ENCODE results near the gene DTNB. TPM values are rescaled to one million over a fixed set of nuclear protein-coding genes. Genes with fewer than 3 reads are reported as not detected.

The DTNB gene
- total RNA-seq, 1 donor from 2014 or later: 4.5 TPM

DNA sequence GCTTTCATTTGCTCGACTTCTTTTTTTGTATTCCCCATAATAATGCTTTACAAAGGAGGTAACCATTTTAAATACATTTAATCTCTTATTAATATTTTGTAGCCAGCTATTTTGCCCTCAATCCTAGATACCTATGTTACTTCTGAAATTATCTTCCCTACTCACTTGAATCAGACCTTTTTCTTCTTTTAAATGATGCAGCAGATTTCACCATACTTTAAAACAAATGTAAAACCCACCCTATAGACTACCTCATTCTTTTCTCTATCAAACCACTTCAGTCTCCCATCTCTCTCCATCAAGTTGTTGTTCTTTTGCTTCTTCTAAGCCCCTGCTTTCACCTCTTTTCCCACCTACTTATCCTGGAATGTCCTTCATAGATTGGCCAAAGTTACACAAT is 180.2 kb downstream of the DTNB start:
- intact Hi-C loops (cut with DNase I): no loop called here
- DNase-seq: no peak
- no peak for ATAC-seq (ENCODE audit: poor library complexity)

- intact Hi-C loops (cut with DNase I): no loop called here
- DNase-seq: no peak
Observed at GRCh38 chr2:25492726-25493125, 180.7 kb downstream of the DTNB start.

GRCh38 chr2:25491966-25492532 is 181.3 kb downstream of the DTNB start:
- ATAC-seq (ENCODE audit: poor library complexity) (no peak), DNase-seq (no peak)
- intact Hi-C loops (cut with DNase I): no loop called here

More at GRCh38 chr2:25492726-25493125, 180.7 kb downstream of the DTNB start:
- ATAC-seq (ENCODE audit: poor library complexity): no peak

DNA sequence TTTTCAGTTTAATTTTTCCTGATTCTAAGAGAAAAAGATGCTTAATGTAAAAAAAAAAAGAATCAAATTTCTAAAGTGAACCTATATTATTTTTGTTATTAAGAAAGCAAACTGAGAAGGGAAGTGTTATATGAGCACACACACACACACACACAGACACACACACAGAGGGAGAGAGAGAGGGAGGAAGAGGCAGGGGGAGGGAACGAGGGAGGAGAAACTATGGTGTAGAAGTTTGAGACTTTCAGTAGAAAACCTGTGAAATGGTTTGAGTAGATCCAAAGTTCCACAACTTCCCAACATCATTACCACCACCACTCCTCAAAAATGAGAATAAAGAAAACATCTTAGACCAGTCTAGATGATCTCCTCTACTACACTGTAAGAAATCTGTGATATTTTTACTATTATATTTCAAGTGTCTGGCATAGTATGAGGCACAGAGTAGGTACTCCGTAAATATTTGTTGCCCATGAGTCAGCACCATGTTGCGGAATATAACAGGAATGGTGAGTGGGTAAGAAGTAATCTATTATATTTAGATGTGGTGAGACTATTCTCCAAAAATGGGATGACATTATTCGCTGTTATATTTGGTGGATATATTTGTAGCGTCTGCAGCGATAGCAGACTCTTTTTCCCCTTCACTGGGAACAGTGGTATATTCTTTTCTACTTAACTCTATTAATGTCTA is 182.2 kb downstream of the DTNB start:
- no peak for ATAC-seq (ENCODE audit: poor library complexity)
- no peak for DNase-seq
- intact Hi-C loops (cut with DNase I): no loop called here

DNA sequence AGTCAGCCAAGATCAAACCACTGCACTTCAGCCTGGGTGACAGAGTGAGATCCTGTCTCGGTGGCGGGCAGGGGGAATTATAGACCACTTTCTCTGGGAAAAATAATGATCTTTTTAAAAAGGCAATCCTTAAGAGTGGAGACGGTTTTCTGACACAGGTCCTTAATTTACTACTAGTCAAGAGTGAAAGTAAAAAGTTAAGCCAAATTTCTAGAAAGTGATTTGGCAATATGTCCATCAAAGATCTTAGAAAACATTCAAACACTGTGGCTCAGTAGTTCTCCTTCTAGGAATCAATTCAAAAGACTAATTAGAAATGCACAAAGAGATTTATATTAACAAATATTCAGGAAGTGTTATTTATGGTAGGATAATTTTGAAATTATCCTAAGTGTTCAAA is 183.2 kb downstream of the DTNB start:
- intact Hi-C loops (cut with DNase I): no loop called here
- DNase-seq (no peak), ATAC-seq (ENCODE audit: poor library complexity) (no peak)

- no peak for DNase-seq
- no peak for ATAC-seq (ENCODE audit: poor library complexity)
- intact Hi-C loops (cut with DNase I): no loop called here
Observed at GRCh38 chr2:25489631-25490030, 183.7 kb downstream of the DTNB start.

DNA sequence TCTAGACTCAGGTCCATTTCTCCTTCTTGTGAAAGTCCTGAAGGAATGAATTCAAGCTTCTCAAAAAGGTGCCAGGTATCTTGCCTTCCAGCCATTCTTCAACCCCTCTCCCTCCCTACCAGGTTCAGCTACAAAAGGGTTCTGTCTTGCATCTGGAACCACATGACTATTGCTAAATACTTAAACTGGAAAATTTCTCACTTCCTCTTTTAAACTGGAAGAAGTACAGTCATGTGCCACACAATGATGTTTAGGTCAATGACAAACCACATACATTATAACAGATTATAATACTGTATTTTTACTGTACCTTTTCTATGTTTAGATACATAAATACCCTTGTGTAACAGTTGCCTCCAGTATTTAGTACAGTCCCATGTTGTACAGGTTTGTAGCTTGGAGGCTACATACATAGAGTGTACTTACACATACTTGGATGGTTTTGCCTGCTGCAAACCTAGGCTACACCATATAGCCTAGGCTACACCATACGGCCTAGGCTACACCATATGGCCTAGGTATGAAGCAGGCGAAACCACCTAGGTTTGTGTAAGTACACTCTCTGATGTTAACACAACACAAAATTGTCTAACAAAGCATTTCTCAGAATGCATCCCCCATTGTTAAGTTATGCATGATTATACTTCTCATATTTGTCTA is 189.6 kb downstream of the DTNB start:
- no peak for DNase-seq
- no peak for ATAC-seq (ENCODE audit: poor library complexity)
- intact Hi-C loops (cut with DNase I): no loop called here

DNA sequence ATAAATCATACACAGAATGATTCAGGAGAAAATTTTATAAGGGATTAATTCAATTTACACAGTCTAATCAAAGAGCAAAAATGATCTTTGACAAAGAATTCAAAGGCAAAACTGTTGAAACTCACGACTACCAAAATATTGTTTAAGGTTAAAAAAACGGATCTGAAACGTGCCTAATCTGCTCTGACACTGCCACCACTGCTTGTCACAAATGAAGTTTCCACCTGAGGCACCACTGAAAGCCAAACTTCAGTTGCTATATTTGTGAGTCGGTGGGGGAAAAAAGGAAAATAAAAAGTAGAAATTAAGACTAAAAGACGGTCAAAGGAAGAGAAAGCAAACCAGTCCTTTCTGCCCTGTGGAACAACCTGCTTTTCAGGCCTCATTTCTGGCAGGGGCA is 191.0 kb downstream of the DTNB start:
- DNase-seq: no peak
- ATAC-seq (ENCODE audit: poor library complexity): no peak
- intact Hi-C loops (cut with DNase I): no loop called here

DNA sequence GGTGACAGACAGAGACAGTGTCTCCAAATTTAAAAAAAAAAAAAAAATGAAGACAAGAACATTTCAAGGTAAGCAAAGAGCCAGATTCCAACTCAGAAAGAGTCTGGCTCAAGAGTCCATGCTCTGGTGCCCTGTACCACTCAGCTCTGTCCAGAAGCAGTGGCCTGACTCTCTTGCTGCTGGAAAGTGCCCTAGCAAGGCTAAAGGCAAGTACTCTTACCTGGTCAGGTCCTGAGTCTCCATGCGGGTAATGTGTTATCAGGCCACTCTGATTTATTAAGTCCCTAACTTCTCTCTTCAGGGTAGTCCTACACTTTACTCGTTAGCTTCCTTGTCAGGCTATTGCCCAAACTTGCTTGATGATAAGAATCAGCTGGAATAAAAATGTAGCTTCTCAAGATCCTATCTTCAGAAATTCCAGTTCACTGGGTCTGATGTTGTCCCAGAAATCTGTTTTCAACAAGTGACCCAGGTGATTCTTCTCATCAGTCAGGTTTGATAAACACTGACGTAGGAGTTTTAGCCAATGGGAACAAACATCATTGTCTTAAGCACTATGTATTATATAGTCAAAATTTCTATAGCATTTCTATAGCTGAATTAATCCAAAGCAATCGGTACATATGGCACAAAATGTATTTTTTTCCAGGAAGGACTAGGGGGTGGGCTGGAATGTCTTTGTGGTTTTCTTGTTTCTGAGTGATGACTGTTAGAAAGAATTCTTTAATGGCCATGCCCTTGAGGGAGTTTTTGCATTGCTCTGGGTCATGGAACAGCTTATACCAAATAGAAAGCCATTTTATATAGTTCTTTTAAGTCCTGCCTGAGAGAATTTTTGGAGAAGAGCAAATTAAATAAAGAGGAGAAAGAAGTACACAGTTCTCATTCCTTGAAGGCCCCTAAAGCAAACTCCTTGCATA is 191.7 kb downstream of the DTNB start:
- ATAC-seq (ENCODE audit: poor library complexity) (no peak), DNase-seq (no peak)
- intact Hi-C loops (cut with DNase I): no loop called here

DNA sequence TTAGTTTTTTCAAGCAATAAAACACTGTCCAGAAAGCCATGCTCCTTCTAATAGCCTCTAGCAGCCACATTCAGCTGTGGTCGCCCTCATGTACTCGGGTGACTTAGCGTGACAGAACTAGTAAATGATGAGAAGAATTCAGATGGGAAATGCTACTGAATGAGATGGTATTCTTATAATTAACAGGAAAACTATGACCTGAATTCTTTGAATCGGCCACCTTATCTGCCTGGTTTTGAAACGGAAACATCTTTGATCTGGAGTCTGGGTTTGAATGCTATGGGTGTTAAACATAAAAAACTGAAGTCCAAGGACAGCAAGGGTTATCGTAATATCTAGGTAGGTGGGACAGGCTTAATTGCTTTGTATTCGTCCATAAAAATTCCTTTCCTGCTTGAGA is 192.8 kb downstream of the DTNB start:
- ATAC-seq (ENCODE audit: poor library complexity) (no peak), DNase-seq (no peak)
- intact Hi-C loops (cut with DNase I): no loop called here

GRCh38 chr2:25479761-25480160 is 193.6 kb downstream of the DTNB start:
- ATAC-seq (ENCODE audit: poor library complexity) (no peak), DNase-seq (no peak)
- intact Hi-C loops (cut with DNase I): no loop called here

DNA sequence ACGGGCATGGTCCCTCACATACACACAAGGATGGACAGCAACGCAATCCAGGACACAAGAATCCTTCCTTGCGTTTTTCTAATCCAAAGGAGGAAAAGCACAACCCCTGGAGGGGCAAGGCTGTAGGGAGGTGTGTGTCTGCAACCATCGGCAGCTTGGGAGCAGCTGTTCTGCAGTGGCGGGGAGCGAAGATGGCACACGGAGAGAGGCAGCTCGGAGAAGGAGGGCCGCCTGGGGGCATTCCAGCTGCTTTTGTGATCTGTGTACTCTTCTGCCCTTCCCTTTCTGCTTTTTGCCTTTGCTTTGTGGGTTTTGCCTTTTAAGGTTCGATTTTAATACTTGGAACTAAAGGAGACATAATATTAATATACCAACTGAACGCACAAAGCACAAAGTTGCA is 194.6 kb downstream of the DTNB start:
- DNase-seq (no peak), ATAC-seq (ENCODE audit: poor library complexity) (no peak)
- intact Hi-C loops (cut with DNase I): no loop called here

GRCh38 chr2:25473758-25474340 is 199.5 kb downstream of the DTNB start:
- intact Hi-C loops (cut with DNase I): no loop called here
- ATAC-seq (ENCODE audit: poor library complexity): no peak
- DNase-seq: peak; percentile 48

GRCh38 chr2:25473131-25473530 is 200.2 kb downstream of the DTNB start:
- DNase-seq: no peak
- ATAC-seq (ENCODE audit: poor library complexity): no peak
- intact Hi-C loops (cut with DNase I): no loop called here

- no peak for DNase-seq
- intact Hi-C loops (cut with DNase I): no loop called here
- ATAC-seq (ENCODE audit: poor library complexity): no peak
Observed at GRCh38 chr2:25470806-25471205, 202.6 kb downstream of the DTNB start.

DNA sequence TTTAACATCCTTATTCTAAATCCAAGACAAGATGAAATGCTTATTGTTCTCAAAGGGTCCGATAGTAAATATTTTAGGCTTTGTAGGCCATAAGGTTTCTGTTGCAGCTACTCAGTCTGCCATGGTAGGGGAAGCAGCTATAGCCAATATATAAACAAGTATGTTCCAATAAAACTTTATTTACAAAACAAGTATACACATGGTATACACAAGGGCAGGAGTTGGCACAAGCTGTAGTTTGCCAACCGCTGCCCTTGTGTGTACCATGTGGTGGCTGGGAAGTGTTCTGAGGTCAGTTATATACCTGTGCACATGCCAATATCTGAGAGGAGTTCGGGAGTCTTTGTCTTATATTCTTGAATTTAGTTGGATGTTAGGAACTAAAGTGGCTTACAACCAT is 205.6 kb downstream of the DTNB start:
- no peak for DNase-seq
- ATAC-seq (ENCODE audit: poor library complexity): no peak
- intact Hi-C loops (cut with DNase I): no loop called here

GRCh38 chr2:25462021-25462420 is 211.4 kb downstream of the DTNB start:
- DNase-seq: no peak
- intact Hi-C loops (cut with DNase I): no loop called here
- ATAC-seq (ENCODE audit: poor library complexity): no peak

- DNase-seq: no peak
- ATAC-seq (ENCODE audit: poor library complexity): no peak
- intact Hi-C loops (cut with DNase I): no loop called here
Observed at GRCh38 chr2:25460261-25460905, 213.0 kb downstream of the DTNB start.

All from Right ventricle myocardium superior (tissue), 1 donor.